ENCODE measurements around the gene TMEM59L. TPM values are rescaled to one million over a fixed set of nuclear protein-coding genes. Genes with fewer than 3 reads are reported as not detected.

TMEM59L gene
- total RNA-seq, 3 donors from 2014 or later, result 1.2 to 2.3 TPM; not detected in 1

GRCh38 chr19:18657590-18658365 lies 45.1 kb downstream of the TMEM59L start:
- H3K9me3 ChIP-seq, result no peaks in the 10 kb centered on the region
- H3K4me1 ChIP-seq, result peaks cover 0 to 3% of the 10 kb centered on the region in 2 donors
- peak overlapping the region; percentile 56 to 94 for H3K27ac ChIP-seq
- DNase-seq (ENCODE audit: low spot score in 2 of 2), result no peak
- H3K4me3 ChIP-seq, result no peak overlapping the region
- intact Hi-C loops (cut with DNase I; ENCODE audit: low total_unique reads), result loop anchor here (1.0 kb wide), 1 partner anchor 26 kb away; the partner anchor contains the start of gene CRTC1
- no peaks in the 10 kb centered on the region for H3K27me3 ChIP-seq
- TF ChIP-seq POLR2AphosphoS5 (IDR thresholded peaks at IDR 0.05), result peak in 2 of 3 donors; percentile 12 to 32
- TF ChIP-seq POLR2A (IDR thresholded peaks at IDR 0.05), result no peak
- no peaks in the 10 kb centered on the region for H3K36me3 ChIP-seq

GRCh38 chr19:18658366-18658855 lies 45.7 kb downstream of the TMEM59L start:
- intact Hi-C loops (cut with DNase I; ENCODE audit: low total_unique reads), result loop anchor here (1.0 kb wide), 1 partner anchor 25 kb away; the partner anchor contains the start of gene CRTC1
- peaks cover 0 to 3% of the 10 kb centered on the region in 2 donors for H3K4me1 ChIP-seq
- H3K27me3 ChIP-seq, result no peaks in the 10 kb centered on the region
- H3K9me3 ChIP-seq, result no peaks in the 10 kb centered on the region
- H3K27ac ChIP-seq, result peak overlapping the region; percentile 56 to 94
- no peak for DNase-seq (ENCODE audit: low spot score in 2 of 2)
- H3K4me3 ChIP-seq, result no peak overlapping the region
- no peaks in the 10 kb centered on the region for H3K36me3 ChIP-seq
- no peak for TF ChIP-seq POLR2AphosphoS5 (IDR thresholded peaks at IDR 0.05)
- TF ChIP-seq POLR2A (IDR thresholded peaks at IDR 0.05), result no peak
- TF ChIP-seq CTCF (IDR thresholded peaks at IDR 0.05), result no peak

GRCh38 chr19:18659281-18660050 lies 46.8 kb downstream of the TMEM59L start:
- Histone ChIP-seq H3K4me1 (peaks cover 0 to 3% of the 10 kb centered on the region in 2 donors), H3K9me3 (no peaks in the 10 kb centered on the region), H3K27ac (peak overlapping the region; percentile 56 to 94), H3K4me3 (peak overlapping the region; percentile 2 to 51 (median 13)), H3K27me3 (no peaks in the 10 kb centered on the region), H3K36me3 (no peaks in the 10 kb centered on the region)
- TF ChIP-seq POLR2A (IDR thresholded peaks at IDR 0.05), result no peak
- TF ChIP-seq CTCF (IDR thresholded peaks at IDR 0.05), result no peak
- peak in 2 of 3 donors; percentile 14 to 25 for TF ChIP-seq POLR2AphosphoS5 (IDR thresholded peaks at IDR 0.05)
- DNase-seq (ENCODE audit: low spot score in 2 of 2), result no peak
- intact Hi-C loops (cut with DNase I; ENCODE audit: low total_unique reads), result no loop called here

- Histone ChIP-seq H3K36me3 (no peaks in the 10 kb centered on the region), H3K9me3 (no peaks in the 10 kb centered on the region), H3K27me3 (no peaks in the 10 kb centered on the region), H3K4me3 (peak overlapping the region in 2 of 3 donors; percentile 2 to 51), H3K27ac (peak overlapping the region; percentile 56 to 94), H3K4me1 (peaks cover 0 to 3% of the 10 kb centered on the region in 2 donors)
- intact Hi-C loops (cut with DNase I; ENCODE audit: low total_unique reads), result no loop called here
- DNase-seq (ENCODE audit: low spot score in 2 of 2), result no peak
- peak in 1 of 3 donors; percentile 21 for TF ChIP-seq POLR2AphosphoS5 (IDR thresholded peaks at IDR 0.05)
- no peak for TF ChIP-seq CTCF (IDR thresholded peaks at IDR 0.05)
- no peak for TF ChIP-seq POLR2A (IDR thresholded peaks at IDR 0.05)
These were observed 47.6 kb downstream of the TMEM59L start for GRCh38 chr19:18660051-18660910.

All from breast epithelium (tissue), 4 donors.